ENCODE measurements around the gene CDC34. TPM values are rescaled to one million over a fixed set of nuclear protein-coding genes. Genes with fewer than 3 reads are reported as not detected.
A peak's percentile ranks its signal among the peaks of the same experiment; 100 is the strongest.

CDC34 gene
- polyA plus RNA-seq, 2 donors, result 45.2 to 68.7 TPM

GRCh38 chr19:571566-571974, 40.0 kb downstream of the CDC34 start:
- H3K27ac ChIP-seq (ENCODE audit: low read depth in 2 of 2, low read length in 1 of 2), result peak overlapping the region; percentile 90 to 98
- WGBS, 2 donors, result 0 to 1% methylated on average over 14 of the region's 14 CpGs

GRCh38 chr19:572140-572742, 40.7 kb downstream of the CDC34 start, which contains the start of gene BSG:
TSS of gene BSG (plus strand) at chr19:572596. CDS start at chr19:572635, 39 bp downstream.
- no peaks in the 10 kb centered on the region for H3K27me3 ChIP-seq (ENCODE audit: control insufficient read depth in 1 of 2, insufficient read depth in 2 of 2, low read length in 2 of 2)
- H3K4me1 ChIP-seq (ENCODE audit: control insufficient read depth in 2 of 2, insufficient read depth in 2 of 2, low read length in 1 of 2), result peaks cover 19 to 27% of the 10 kb centered on the region in 2 donors
- H3K27ac ChIP-seq (ENCODE audit: low read depth in 2 of 2, low read length in 1 of 2), result peak within 1 kb of the TSS; percentile 96 to 98
- 0% methylated on average over 71 to 79 of the region's 79 CpGs for whole genome bisulfite sequencing, 2 donors
- no peaks in the 10 kb centered on the region for H3K9me3 ChIP-seq (ENCODE audit: control insufficient read depth in 2 of 2, insufficient read depth in 1 of 2, low read depth in 1 of 2, low read length in 1 of 2)
- peak within 1 kb of the TSS; percentile 80 to 95 for H3K4me3 ChIP-seq (ENCODE audit: low read depth in 1 of 2, low read length in 2 of 2)
- peaks cover 0 to 2% of the 10 kb centered on the region in 2 donors for H3K36me3 ChIP-seq (ENCODE audit: control insufficient read depth in 2 of 2, insufficient read depth in 2 of 2, low read length in 1 of 2)

More at GRCh38 chr19:571566-571974, 40.0 kb downstream of the CDC34 start:
- H3K27me3 ChIP-seq (ENCODE audit: control insufficient read depth in 1 of 2, insufficient read depth in 2 of 2, low read length in 2 of 2), result no peaks in the 10 kb centered on the region
- peak overlapping the region; percentile 27 to 44 for H3K4me3 ChIP-seq (ENCODE audit: low read depth in 1 of 2, low read length in 2 of 2)
- no peaks in the 10 kb centered on the region for H3K36me3 ChIP-seq (ENCODE audit: control insufficient read depth in 2 of 2, insufficient read depth in 2 of 2, low read length in 1 of 2)
- H3K4me1 ChIP-seq (ENCODE audit: control insufficient read depth in 2 of 2, insufficient read depth in 2 of 2, low read length in 1 of 2), result peaks cover 19 to 24% of the 10 kb centered on the region in 2 donors
- H3K9me3 ChIP-seq (ENCODE audit: control insufficient read depth in 2 of 2, insufficient read depth in 1 of 2, low read depth in 1 of 2, low read length in 1 of 2), result no peaks in the 10 kb centered on the region

GRCh38 chr19:572743-573518, 41.4 kb downstream of the CDC34 start:
- 0 to 1% methylated on average over 39 to 55 of the region's 55 CpGs for WGBS, 2 donors
- H3K27me3 ChIP-seq (ENCODE audit: control insufficient read depth in 1 of 2, insufficient read depth in 2 of 2, low read length in 2 of 2), result no peaks in the 10 kb centered on the region
- H3K4me3 ChIP-seq (ENCODE audit: low read depth in 1 of 2, low read length in 2 of 2), result peak overlapping the region; percentile 80 to 95
- H3K9me3 ChIP-seq (ENCODE audit: control insufficient read depth in 2 of 2, insufficient read depth in 1 of 2, low read depth in 1 of 2, low read length in 1 of 2), result no peaks in the 10 kb centered on the region
- H3K4me1 ChIP-seq (ENCODE audit: control insufficient read depth in 2 of 2, insufficient read depth in 2 of 2, low read length in 1 of 2), result peaks cover 19 to 31% of the 10 kb centered on the region in 2 donors
- peaks cover 0 to 5% of the 10 kb centered on the region in 2 donors for H3K36me3 ChIP-seq (ENCODE audit: control insufficient read depth in 2 of 2, insufficient read depth in 2 of 2, low read length in 1 of 2)
- H3K27ac ChIP-seq (ENCODE audit: low read depth in 2 of 2, low read length in 1 of 2), result peak overlapping the region; percentile 90 to 92

- Histone ChIP-seq H3K27ac (ENCODE audit: low read depth in 2 of 2, low read length in 1 of 2) (peak overlapping the region in 1 of 2 donors; percentile 90), H3K4me3 (ENCODE audit: low read depth in 1 of 2, low read length in 2 of 2) (peak overlapping the region; percentile 80 to 95), H3K9me3 (ENCODE audit: control insufficient read depth in 2 of 2, insufficient read depth in 1 of 2, low read depth in 1 of 2, low read length in 1 of 2) (no peaks in the 10 kb centered on the region), H3K4me1 (ENCODE audit: control insufficient read depth in 2 of 2, insufficient read depth in 2 of 2, low read length in 1 of 2) (peaks cover 19 to 31% of the 10 kb centered on the region in 2 donors), H3K36me3 (ENCODE audit: control insufficient read depth in 2 of 2, insufficient read depth in 2 of 2, low read length in 1 of 2) (peaks cover 0 to 7% of the 10 kb centered on the region in 2 donors), H3K27me3 (ENCODE audit: control insufficient read depth in 1 of 2, insufficient read depth in 2 of 2, low read length in 2 of 2) (no peaks in the 10 kb centered on the region)
- WGBS, 2 donors, result 2 to 3% methylated on average over 15 of the region's 15 CpGs
Measured at GRCh38 chr19:573519-573825, 41.9 kb downstream of the CDC34 start.

GRCh38 chr19:574658-575526, 43.3 kb downstream of the CDC34 start:
- WGBS, 2 donors, result 23 to 30% methylated on average over 31 to 32 of the region's 32 CpGs
- Histone ChIP-seq H3K9me3 (ENCODE audit: control insufficient read depth in 2 of 2, insufficient read depth in 1 of 2, low read depth in 1 of 2, low read length in 1 of 2) (no peaks in the 10 kb centered on the region), H3K4me1 (ENCODE audit: control insufficient read depth in 2 of 2, insufficient read depth in 2 of 2, low read length in 1 of 2) (peaks cover 19 to 31% of the 10 kb centered on the region in 2 donors), H3K27ac (ENCODE audit: low read depth in 2 of 2, low read length in 1 of 2) (peak overlapping the region in 1 of 2 donors; percentile 50), H3K36me3 (ENCODE audit: control insufficient read depth in 2 of 2, insufficient read depth in 2 of 2, low read length in 1 of 2) (peaks cover 4 to 14% of the 10 kb centered on the region in 2 donors), H3K4me3 (ENCODE audit: low read depth in 1 of 2, low read length in 2 of 2) (peak overlapping the region; percentile 3 to 35), H3K27me3 (ENCODE audit: control insufficient read depth in 1 of 2, insufficient read depth in 2 of 2, low read length in 2 of 2) (no peaks in the 10 kb centered on the region)

- 45 to 48% methylated on average over 36 to 38 of the region's 38 CpGs for WGBS, 2 donors
Measured at GRCh38 chr19:575527-576506, 44.3 kb downstream of the CDC34 start.

GRCh38 chr19:576768-577438, 45.3 kb downstream of the CDC34 start:
- Histone ChIP-seq H3K9me3 (ENCODE audit: control insufficient read depth in 2 of 2, insufficient read depth in 1 of 2, low read depth in 1 of 2, low read length in 1 of 2) (no peaks in the 10 kb centered on the region), H3K27ac (ENCODE audit: low read depth in 2 of 2, low read length in 1 of 2) (no peak overlapping the region), H3K36me3 (ENCODE audit: control insufficient read depth in 2 of 2, insufficient read depth in 2 of 2, low read length in 1 of 2) (peaks cover 9 to 22% of the 10 kb centered on the region in 2 donors), H3K27me3 (ENCODE audit: control insufficient read depth in 1 of 2, insufficient read depth in 2 of 2, low read length in 2 of 2) (no peaks in the 10 kb centered on the region), H3K4me1 (ENCODE audit: control insufficient read depth in 2 of 2, insufficient read depth in 2 of 2, low read length in 1 of 2) (peaks cover 17 to 28% of the 10 kb centered on the region in 2 donors), H3K4me3 (ENCODE audit: low read depth in 1 of 2, low read length in 2 of 2) (no peak overlapping the region)
- WGBS, 2 donors, result 82 to 83% methylated on average over 28 of the region's 28 CpGs

More at GRCh38 chr19:575527-576506, 44.3 kb downstream of the CDC34 start:
- peaks cover 19 to 31% of the 10 kb centered on the region in 2 donors for H3K4me1 ChIP-seq (ENCODE audit: control insufficient read depth in 2 of 2, insufficient read depth in 2 of 2, low read length in 1 of 2)
- H3K27me3 ChIP-seq (ENCODE audit: control insufficient read depth in 1 of 2, insufficient read depth in 2 of 2, low read length in 2 of 2), result no peaks in the 10 kb centered on the region
- H3K27ac ChIP-seq (ENCODE audit: low read depth in 2 of 2, low read length in 1 of 2), result peak overlapping the region in 1 of 2 donors; percentile 44
- peak overlapping the region in 1 of 2 donors; percentile 35 for H3K4me3 ChIP-seq (ENCODE audit: low read depth in 1 of 2, low read length in 2 of 2)
- H3K36me3 ChIP-seq (ENCODE audit: control insufficient read depth in 2 of 2, insufficient read depth in 2 of 2, low read length in 1 of 2), result peaks cover 9 to 15% of the 10 kb centered on the region in 2 donors
- H3K9me3 ChIP-seq (ENCODE audit: control insufficient read depth in 2 of 2, insufficient read depth in 1 of 2, low read depth in 1 of 2, low read length in 1 of 2), result no peaks in the 10 kb centered on the region
